Measurements from ENCODE around the gene HIVEP3. TPM values are rescaled to one million over a fixed set of nuclear protein-coding genes. Genes with fewer than 3 reads are reported as not detected.

The HIVEP3 gene
- total RNA-seq, 6 experiments from 2014 or later = 1.4 to 3.9 (median 2.2) TPM

DNA sequence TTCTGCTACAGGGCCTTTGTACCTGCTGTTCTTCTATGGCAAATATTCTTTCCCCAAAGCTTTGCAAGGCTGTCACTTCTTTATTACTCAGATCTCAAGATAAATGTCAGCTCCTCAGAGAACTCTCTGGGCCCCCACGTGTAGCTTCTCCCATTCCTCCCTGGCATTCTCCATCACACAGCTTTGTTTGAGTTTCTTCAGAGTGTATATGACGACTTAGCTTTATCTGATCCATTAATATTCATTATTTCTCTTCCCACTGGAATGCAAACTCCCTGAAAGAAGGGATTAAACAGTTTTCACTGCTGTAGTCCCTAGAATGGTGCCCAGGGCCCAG is 259.6 kb downstream of the HIVEP3 start:
- no peak for DNase-seq
- no peak overlapping the region for H3K4me3 ChIP-seq
- no peak overlapping the region for H3K27ac ChIP-seq
- TF ChIP-seq POLR2A (IDR thresholded peaks at IDR 0.05) (no peak), CTCF (IDR thresholded peaks at IDR 0.05) (no peak)
- intact Hi-C loops (cut with DNase I) = no loop called here
- WGBS (ENCODE audit: insufficient coverage, low coverage, low lambda C conversion rate, missing lambda C conversion rate) = 64% methylated on average over 2 of the region's 2 CpGs
- no peaks in the 10 kb centered on the region for H3K27me3 ChIP-seq
- no peaks in the 10 kb centered on the region for H3K9me3 ChIP-seq
- no peak for ATAC-seq
- peaks cover 0 to 10% (median 4%) of the 10 kb centered on the region in 4 donors for H3K4me1 ChIP-seq
- H3K36me3 ChIP-seq = no peaks in the 10 kb centered on the region

GRCh38 chr1:41658431-41659158 is 260.1 kb downstream of the HIVEP3 start:
- peak in 1 of 4 donors; percentile 15 for ATAC-seq
- H3K36me3 ChIP-seq = no peaks in the 10 kb centered on the region
- no peak for DNase-seq
- no peak overlapping the region for H3K27ac ChIP-seq
- WGBS (ENCODE audit: insufficient coverage, low coverage, low lambda C conversion rate, missing lambda C conversion rate) = 66% methylated on average over 8 of the region's 12 CpGs
- intact Hi-C loops (cut with DNase I) = no loop called here
- H3K4me3 ChIP-seq = no peak overlapping the region
- H3K4me1 ChIP-seq = peaks cover 0 to 10% (median 4%) of the 10 kb centered on the region in 4 donors
- no peak for TF ChIP-seq POLR2A (IDR thresholded peaks at IDR 0.05)
- no peak for TF ChIP-seq CTCF (IDR thresholded peaks at IDR 0.05)
- H3K9me3 ChIP-seq = no peaks in the 10 kb centered on the region
- H3K27me3 ChIP-seq = no peaks in the 10 kb centered on the region

GRCh38 chr1:41657679-41658295 is 260.9 kb downstream of the HIVEP3 start:
- ATAC-seq (no peak), DNase-seq (no peak)
- no peaks in the 10 kb centered on the region for H3K36me3 ChIP-seq
- H3K4me3 ChIP-seq = no peak overlapping the region
- TF ChIP-seq CTCF (IDR thresholded peaks at IDR 0.05) = no peak
- no peak for TF ChIP-seq POLR2A (IDR thresholded peaks at IDR 0.05)
- H3K4me1 ChIP-seq = peaks cover 0 to 10% (median 4%) of the 10 kb centered on the region in 4 donors
- H3K27ac ChIP-seq = no peak overlapping the region
- no peaks in the 10 kb centered on the region for H3K9me3 ChIP-seq
- intact Hi-C loops (cut with DNase I) = no loop called here
- H3K27me3 ChIP-seq = no peaks in the 10 kb centered on the region
- WGBS (ENCODE audit: insufficient coverage, low coverage, low lambda C conversion rate, missing lambda C conversion rate) = 70% methylated on average over 2 of the region's 7 CpGs

- ATAC-seq = no peak
- H3K4me1 ChIP-seq = peaks cover 0 to 10% (median 3%) of the 10 kb centered on the region in 4 donors
- H3K4me3 ChIP-seq = no peak overlapping the region
- DNase-seq = no peak
- H3K27ac ChIP-seq = no peak overlapping the region
- H3K27me3 ChIP-seq = no peaks in the 10 kb centered on the region
- no peaks in the 10 kb centered on the region for H3K36me3 ChIP-seq
- WGBS (ENCODE audit: insufficient coverage, low coverage, low lambda C conversion rate, missing lambda C conversion rate) = 53% methylated on average over 3 of the region's 9 CpGs
- H3K9me3 ChIP-seq = no peaks in the 10 kb centered on the region
- no peak for TF ChIP-seq CTCF (IDR thresholded peaks at IDR 0.05)
- no peak for TF ChIP-seq POLR2A (IDR thresholded peaks at IDR 0.05)
- intact Hi-C loops (cut with DNase I) = no loop called here
Measured at GRCh38 chr1:41656825-41657500, 261.8 kb downstream of the HIVEP3 start.

Data from right lobe of liver (tissue), 6 donors.